GM13976 (cell line): ENCODE results near the gene FBXO38.

Experiments used
- DNase-seq: peaks from one replicate; pipeline ENCODE4 v3.0.0; 2012; ENCODE audit warnings: low spot score
- in situ Hi-C: fragments of 300-500 bp; cut with MboI; formaldehyde crosslinking; loops from one replicate; pipeline ENCODE4 v1.12.0; 2022; ENCODE audit warnings: low sequenced_read_pairs, mixed read lengths, inconsistent platforms; ENCODE audit not compliant: unreplicated experiment
- TF ChIP-seq, protein P1 (sequence below): IDR thresholded peaks from 2 replicates; pipeline ENCODE4 v1.5.1; 2012; ENCODE audit warnings: borderline replicate concordance, mild to moderate bottlenecking; ENCODE audit not compliant: insufficient read depth; ENCODE audit errors: extremely low read depth, missing control alignments, control extremely low read depth

The FBXO38 gene

DNA sequence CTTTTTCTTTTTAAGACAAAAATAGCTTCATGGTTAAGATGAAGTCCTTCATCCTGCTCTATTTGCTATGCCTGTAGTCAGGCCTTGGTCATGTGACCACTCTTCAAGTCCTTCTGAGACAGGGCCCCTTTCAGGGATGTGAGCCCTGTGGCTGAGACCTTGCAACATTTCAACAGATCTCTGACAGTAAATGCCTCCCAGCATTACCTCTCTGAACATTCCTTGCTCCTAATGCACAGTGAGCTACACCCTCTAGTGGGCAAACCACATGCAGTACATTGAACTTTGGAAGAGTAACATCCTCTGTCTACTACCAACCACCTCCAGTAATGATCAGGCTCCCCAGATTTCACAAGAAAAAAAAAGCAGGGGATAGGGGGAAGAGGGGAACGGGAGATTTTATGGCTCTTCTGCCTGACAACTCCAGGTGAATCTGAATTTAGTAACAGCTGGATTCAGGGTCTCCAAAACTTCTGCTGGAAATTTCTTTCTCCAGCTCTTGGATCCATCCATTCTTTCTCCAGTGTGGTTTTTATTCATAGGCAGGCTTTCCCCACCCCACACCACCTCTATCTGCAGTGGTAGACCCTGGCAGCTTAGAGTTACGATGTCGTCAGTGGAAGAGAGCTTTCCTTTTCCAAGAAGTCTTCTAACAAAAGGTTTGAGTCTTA is 8.9 kb upstream of the FBXO38 start:
- TF ChIP-seq, protein P1, sequence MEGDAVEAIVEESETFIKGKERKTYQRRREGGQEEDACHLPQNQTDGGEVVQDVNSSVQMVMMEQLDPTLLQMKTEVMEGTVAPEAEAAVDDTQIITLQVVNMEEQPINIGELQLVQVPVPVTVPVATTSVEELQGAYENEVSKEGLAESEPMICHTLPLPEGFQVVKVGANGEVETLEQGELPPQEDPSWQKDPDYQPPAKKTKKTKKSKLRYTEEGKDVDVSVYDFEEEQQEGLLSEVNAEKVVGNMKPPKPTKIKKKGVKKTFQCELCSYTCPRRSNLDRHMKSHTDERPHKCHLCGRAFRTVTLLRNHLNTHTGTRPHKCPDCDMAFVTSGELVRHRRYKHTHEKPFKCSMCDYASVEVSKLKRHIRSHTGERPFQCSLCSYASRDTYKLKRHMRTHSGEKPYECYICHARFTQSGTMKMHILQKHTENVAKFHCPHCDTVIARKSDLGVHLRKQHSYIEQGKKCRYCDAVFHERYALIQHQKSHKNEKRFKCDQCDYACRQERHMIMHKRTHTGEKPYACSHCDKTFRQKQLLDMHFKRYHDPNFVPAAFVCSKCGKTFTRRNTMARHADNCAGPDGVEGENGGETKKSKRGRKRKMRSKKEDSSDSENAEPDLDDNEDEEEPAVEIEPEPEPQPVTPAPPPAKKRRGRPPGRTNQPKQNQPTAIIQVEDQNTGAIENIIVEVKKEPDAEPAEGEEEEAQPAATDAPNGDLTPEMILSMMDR: peak; percentile 47
- in situ Hi-C loops: no loop called here
- DNase-seq: no peak

DNA sequence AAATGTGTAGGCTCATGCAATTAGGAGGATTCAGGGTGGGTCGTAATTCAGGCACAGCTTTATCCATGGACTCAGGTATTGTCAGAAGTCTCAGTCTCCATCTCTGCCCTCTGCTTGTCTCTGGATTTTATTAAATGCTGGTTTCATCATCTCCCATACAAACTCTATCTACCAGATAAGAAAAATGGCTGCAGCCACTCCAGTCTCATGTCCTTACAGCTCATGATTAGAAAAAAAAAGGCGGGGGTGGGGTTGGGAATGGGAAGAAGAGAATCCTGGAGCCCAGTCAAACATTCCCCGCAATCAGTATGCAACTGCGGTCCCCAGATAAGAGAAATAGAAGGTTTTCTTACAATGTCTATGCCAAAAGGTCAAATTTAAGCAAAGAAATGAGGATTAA is 7.6 kb upstream of the FBXO38 start:
- TF ChIP-seq, protein P1: no peak
- in situ Hi-C loops: no loop called here
- DNase-seq: no peak

DNA sequence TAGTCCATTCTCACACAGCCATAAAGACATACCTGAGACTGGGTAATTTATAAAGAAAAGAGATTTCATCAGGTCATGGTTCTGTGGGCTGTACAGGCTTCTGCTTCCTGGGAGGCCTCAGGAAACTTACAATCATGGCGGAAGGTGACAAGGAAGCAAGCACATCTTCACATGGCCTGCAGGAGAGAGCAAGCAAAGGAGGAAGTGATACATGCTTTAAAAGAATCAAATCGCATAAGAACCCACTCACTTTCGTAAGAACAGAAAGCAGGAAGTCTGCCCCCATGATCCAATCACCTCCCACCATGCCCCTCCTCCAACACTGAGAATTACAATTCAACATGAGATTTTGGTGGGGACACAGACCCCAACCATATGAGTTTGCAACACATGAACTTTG is 5.1 kb upstream of the FBXO38 start:
- no peak for DNase-seq
- TF ChIP-seq, protein P1: no peak
- in situ Hi-C loops: no loop called here

DNA sequence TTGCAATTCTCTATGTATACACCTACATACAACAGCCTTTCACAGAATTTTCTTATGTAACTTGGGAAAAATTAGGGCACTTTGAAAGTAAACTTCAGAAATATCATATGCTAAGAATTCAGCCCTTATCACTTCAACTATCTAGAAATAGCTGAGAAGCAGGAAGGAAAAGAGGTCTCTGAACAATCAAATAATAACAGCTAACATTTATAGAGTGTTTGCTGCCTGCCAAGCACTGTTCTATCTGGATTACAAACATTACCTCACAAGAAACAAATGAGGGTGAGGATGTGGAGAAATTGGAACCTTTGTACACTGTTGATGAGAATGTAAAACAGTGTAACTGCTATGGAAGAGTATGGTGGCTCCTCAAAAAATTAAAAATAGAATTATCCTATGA is 4.4 kb upstream of the FBXO38 start:
- DNase-seq: no peak
- in situ Hi-C loops: no loop called here
- TF ChIP-seq, protein P1: no peak

DNA sequence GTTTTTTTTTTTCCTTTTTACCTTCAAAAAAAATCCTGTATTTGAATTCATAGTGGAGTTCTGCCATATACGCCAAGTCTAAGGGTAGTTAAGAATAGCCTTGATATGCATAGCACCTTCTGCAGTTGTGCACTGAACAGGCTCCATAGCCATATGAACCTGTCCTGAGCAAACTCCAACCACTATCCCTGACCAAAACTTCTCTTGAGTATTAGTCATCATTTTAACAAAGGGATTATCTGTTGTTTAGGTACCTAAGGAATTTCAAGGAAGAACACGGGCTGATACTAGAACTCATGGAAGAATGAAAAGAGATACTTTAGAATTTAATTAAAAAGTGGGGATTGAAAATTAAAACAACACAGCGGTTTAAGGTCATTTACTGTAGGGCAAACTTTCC is 1.9 kb upstream of the FBXO38 start:
- TF ChIP-seq, protein P1: no peak
- in situ Hi-C loops: no loop called here
- DNase-seq: no peak

DNA sequence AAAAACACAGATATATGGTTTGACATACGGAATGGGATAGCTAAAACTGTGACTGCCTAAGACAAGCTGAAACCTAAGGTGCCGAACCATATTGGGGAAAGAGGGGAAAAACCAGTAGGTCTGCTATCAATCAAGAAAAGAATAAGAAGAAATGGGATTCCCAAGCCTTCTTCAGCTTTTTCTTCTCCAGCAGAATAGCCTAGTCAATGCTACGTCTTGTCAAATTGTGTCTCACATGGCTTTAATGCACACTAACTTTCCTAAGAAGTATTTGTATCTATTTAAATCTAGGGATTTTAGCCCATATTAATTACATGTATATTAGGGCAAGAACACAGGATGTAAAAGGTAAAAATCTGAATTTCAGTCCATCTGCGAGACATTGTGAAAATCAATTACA is 797 bp upstream of the FBXO38 start:
- in situ Hi-C loops: no loop called here
- TF ChIP-seq, protein P1: no peak
- DNase-seq: no peak
